Neuron (in vitro differentiated cells): ENCODE results near the gene EML1.

Experiments
- H2AFZ ChIP-seq: one replicate; pipeline ENCODE4 v1.6.1; 2013; ENCODE audit warnings: low read depth, mild to moderate bottlenecking, inconsistent platforms, low read length, moderate library complexity
- H3K27me3 ChIP-seq: one replicate; pipeline ENCODE4 v1.6.1; 2013; ENCODE audit warnings: low read length; ENCODE audit not compliant: insufficient read depth
- H3K36me3 ChIP-seq: one replicate; pipeline ENCODE4 v1.6.1; 2013; ENCODE audit warnings: low read length; ENCODE audit not compliant: insufficient read depth
- H3K4me1 ChIP-seq: one replicate; pipeline ENCODE4 v1.6.1; 2013; ENCODE audit warnings: low read length; ENCODE audit not compliant: insufficient read depth
- H3K4me3 ChIP-seq: 2 replicates; pipeline ENCODE4 v1.5.1; 2013; ENCODE audit warnings: mild to moderate bottlenecking, low read length, moderate library complexity
- H3K9me3 ChIP-seq: one replicate; pipeline ENCODE4 v1.6.1; 2013; ENCODE audit warnings: low read length

Gene EML1

GRCh38 chr14:99908653-99909250 lies 115.5 kb downstream of the EML1 start:
- no peaks in the 10 kb centered on the region for H3K4me1 ChIP-seq
- H3K9me3 ChIP-seq: no peaks in the 10 kb centered on the region
- no peaks in the 10 kb centered on the region for H3K27me3 ChIP-seq
- H3K36me3 ChIP-seq: peaks cover 49% of the 10 kb centered on the region
- no peak overlapping the region for H2AFZ ChIP-seq
- H3K4me3 ChIP-seq: no peak overlapping the region

GRCh38 chr14:99909513-99910064 lies 116.4 kb downstream of the EML1 start:
- H3K36me3 ChIP-seq: peaks cover 52% of the 10 kb centered on the region
- no peaks in the 10 kb centered on the region for H3K27me3 ChIP-seq
- no peaks in the 10 kb centered on the region for H3K9me3 ChIP-seq
- H2AFZ ChIP-seq: no peak overlapping the region
- no peak overlapping the region for H3K4me3 ChIP-seq
- H3K4me1 ChIP-seq: no peaks in the 10 kb centered on the region

- H3K27me3 ChIP-seq: no peaks in the 10 kb centered on the region
- no peak overlapping the region for H2AFZ ChIP-seq
- H3K9me3 ChIP-seq: no peaks in the 10 kb centered on the region
- no peaks in the 10 kb centered on the region for H3K4me1 ChIP-seq
- H3K36me3 ChIP-seq: peaks cover 57% of the 10 kb centered on the region
- H3K4me3 ChIP-seq: no peak overlapping the region
Observed at GRCh38 chr14:99910337-99911309, 117.4 kb downstream of the EML1 start.

- no peaks in the 10 kb centered on the region for H3K9me3 ChIP-seq
- no peaks in the 10 kb centered on the region for H3K27me3 ChIP-seq
- peaks cover 65% of the 10 kb centered on the region for H3K36me3 ChIP-seq
- no peaks in the 10 kb centered on the region for H3K4me1 ChIP-seq
- H3K4me3 ChIP-seq: no peak overlapping the region
- H2AFZ ChIP-seq: no peak overlapping the region
Observed at GRCh38 chr14:99915305-99916090, 122.3 kb downstream of the EML1 start.

- H3K9me3 ChIP-seq: no peaks in the 10 kb centered on the region
- H3K36me3 ChIP-seq: peaks cover 70% of the 10 kb centered on the region
- no peaks in the 10 kb centered on the region for H3K4me1 ChIP-seq
- no peak overlapping the region for H3K4me3 ChIP-seq
- no peaks in the 10 kb centered on the region for H3K27me3 ChIP-seq
- H2AFZ ChIP-seq: no peak overlapping the region
Observed at GRCh38 chr14:99916091-99916383, 122.8 kb downstream of the EML1 start.

GRCh38 chr14:99918781-99919180 lies 125.6 kb downstream of the EML1 start:
- no peak overlapping the region for H3K4me3 ChIP-seq
- H3K9me3 ChIP-seq: no peaks in the 10 kb centered on the region
- no peaks in the 10 kb centered on the region for H3K27me3 ChIP-seq
- peaks cover 72% of the 10 kb centered on the region for H3K36me3 ChIP-seq
- H2AFZ ChIP-seq: no peak overlapping the region
- no peaks in the 10 kb centered on the region for H3K4me1 ChIP-seq

GRCh38 chr14:99921425-99921824 lies 128.2 kb downstream of the EML1 start:
- Histone ChIP-seq H2AFZ (no peak overlapping the region), H3K9me3 (peaks cover 2% of the 10 kb centered on the region), H3K27me3 (no peaks in the 10 kb centered on the region), H3K4me3 (no peak overlapping the region), H3K4me1 (no peaks in the 10 kb centered on the region), H3K36me3 (peaks cover 53% of the 10 kb centered on the region)

GRCh38 chr14:99924379-99924778 lies 131.2 kb downstream of the EML1 start:
- Histone ChIP-seq H3K36me3 (peaks cover 30% of the 10 kb centered on the region), H2AFZ (no peak overlapping the region), H3K4me1 (peaks cover 10% of the 10 kb centered on the region), H3K9me3 (peaks cover 6% of the 10 kb centered on the region), H3K27me3 (no peaks in the 10 kb centered on the region), H3K4me3 (no peak overlapping the region)

DNA sequence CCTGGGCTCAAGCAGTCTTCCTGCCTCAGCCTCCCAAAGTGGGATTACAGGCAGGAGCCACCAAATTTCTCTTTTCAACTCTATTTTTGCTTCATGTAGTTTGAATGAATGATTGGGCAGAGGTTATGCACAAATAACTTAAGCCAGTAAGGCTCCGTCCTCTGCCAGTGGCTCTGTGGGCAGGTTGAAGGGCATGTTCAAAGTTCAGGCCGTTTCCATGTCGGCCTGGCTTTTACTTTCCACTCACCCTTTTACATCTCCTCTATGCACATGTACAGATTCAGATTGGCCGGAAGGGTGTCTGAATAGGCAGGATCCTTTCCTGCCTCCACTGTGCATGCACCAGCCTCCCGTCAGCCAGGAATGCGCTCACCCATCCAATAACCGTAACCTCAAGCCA lies 132.3 kb downstream of the EML1 start:
- H2AFZ ChIP-seq: no peak overlapping the region
- peaks cover 21% of the 10 kb centered on the region for H3K36me3 ChIP-seq
- no peak overlapping the region for H3K4me3 ChIP-seq
- peaks cover 6% of the 10 kb centered on the region for H3K9me3 ChIP-seq
- peaks cover 10% of the 10 kb centered on the region for H3K4me1 ChIP-seq
- no peaks in the 10 kb centered on the region for H3K27me3 ChIP-seq

GRCh38 chr14:99928963-99929362 lies 135.8 kb downstream of the EML1 start:
- H3K4me1 ChIP-seq: peaks cover 10% of the 10 kb centered on the region
- H3K4me3 ChIP-seq: no peak overlapping the region
- no peak overlapping the region for H2AFZ ChIP-seq
- H3K36me3 ChIP-seq: peaks cover 4% of the 10 kb centered on the region
- peaks cover 6% of the 10 kb centered on the region for H3K9me3 ChIP-seq
- no peaks in the 10 kb centered on the region for H3K27me3 ChIP-seq

GRCh38 chr14:99929601-99930000 lies 136.4 kb downstream of the EML1 start:
- Histone ChIP-seq H3K27me3 (no peaks in the 10 kb centered on the region), H3K4me3 (no peak overlapping the region), H3K36me3 (peaks cover 4% of the 10 kb centered on the region), H3K9me3 (peaks cover 6% of the 10 kb centered on the region), H2AFZ (no peak overlapping the region), H3K4me1 (peaks cover 10% of the 10 kb centered on the region)

GRCh38 chr14:99930420-99931274 lies 137.4 kb downstream of the EML1 start:
- H3K4me3 ChIP-seq: no peak overlapping the region

More at GRCh38 chr14:99930420-99931274, 137.4 kb downstream of the EML1 start:
- peaks cover 10% of the 10 kb centered on the region for H3K4me1 ChIP-seq
- H2AFZ ChIP-seq: no peak overlapping the region
- no peaks in the 10 kb centered on the region for H3K27me3 ChIP-seq
- H3K9me3 ChIP-seq: peaks cover 5% of the 10 kb centered on the region
- peaks cover 4% of the 10 kb centered on the region for H3K36me3 ChIP-seq
